22Rv1 (cell line): ENCODE results near the gene UNC5B.

Experiments used
- ZFX ChIP-seq: fragments of 450-650 bp; IDR thresholded peaks from 2 replicates; pipeline ENCODE4 v1.6.1; 2017; ENCODE audit warnings: antibody characterized with exemption, borderline replicate concordance
- TF ChIP-seq, protein P1 (sequence below): fragments of 450-650 bp; IDR thresholded peaks from 2 replicates; pipeline ENCODE4 v1.5.1; 2017; ENCODE audit warnings: mild to moderate bottlenecking

GRCh38 chr10:71178880-71179279 is 33.5 kb upstream of the UNC5B start:
- TF ChIP-seq, protein P1, sequence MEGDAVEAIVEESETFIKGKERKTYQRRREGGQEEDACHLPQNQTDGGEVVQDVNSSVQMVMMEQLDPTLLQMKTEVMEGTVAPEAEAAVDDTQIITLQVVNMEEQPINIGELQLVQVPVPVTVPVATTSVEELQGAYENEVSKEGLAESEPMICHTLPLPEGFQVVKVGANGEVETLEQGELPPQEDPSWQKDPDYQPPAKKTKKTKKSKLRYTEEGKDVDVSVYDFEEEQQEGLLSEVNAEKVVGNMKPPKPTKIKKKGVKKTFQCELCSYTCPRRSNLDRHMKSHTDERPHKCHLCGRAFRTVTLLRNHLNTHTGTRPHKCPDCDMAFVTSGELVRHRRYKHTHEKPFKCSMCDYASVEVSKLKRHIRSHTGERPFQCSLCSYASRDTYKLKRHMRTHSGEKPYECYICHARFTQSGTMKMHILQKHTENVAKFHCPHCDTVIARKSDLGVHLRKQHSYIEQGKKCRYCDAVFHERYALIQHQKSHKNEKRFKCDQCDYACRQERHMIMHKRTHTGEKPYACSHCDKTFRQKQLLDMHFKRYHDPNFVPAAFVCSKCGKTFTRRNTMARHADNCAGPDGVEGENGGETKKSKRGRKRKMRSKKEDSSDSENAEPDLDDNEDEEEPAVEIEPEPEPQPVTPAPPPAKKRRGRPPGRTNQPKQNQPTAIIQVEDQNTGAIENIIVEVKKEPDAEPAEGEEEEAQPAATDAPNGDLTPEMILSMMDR, result no peak
- no peak for TF ChIP-seq ZFX
